Aorta (tissue), 5 donors: ENCODE measurements around the gene ZKSCAN8. TPM values are rescaled to one million over a fixed set of nuclear protein-coding genes. Genes with fewer than 3 reads are reported as not detected.
A peak's percentile ranks its signal among the peaks of the same experiment; 100 is the strongest.

Experiments
- ATAC-seq: fragments of 200-7000 bp; cut with Tn5 transposase; one replicate; pipeline ENCODE4 v1.9.1; 2022; ENCODE audit warnings: moderate library complexity; ENCODE audit not compliant: low FRiP score
- DNase-seq, 2 donors: peaks; one replicate each; pipeline ENCODE4 v3.0.0-alpha.2; 2020
- H3K27ac ChIP-seq, 2 donors: one replicate each; pipeline ENCODE4 v1.5.1; 2013; ENCODE audit warnings: low read length in 2 of 2, mild to moderate bottlenecking in 2 of 2, moderate library complexity in 2 of 2, control low read depth in 1 of 2, inconsistent platforms in 1 of 2, low read depth in 1 of 2
- H3K27me3 ChIP-seq, 2 donors: one replicate each; pipeline ENCODE4 v1.6.1; 2013; ENCODE audit warnings: control low read depth in 1 of 2, low read length in 1 of 2, mild to moderate bottlenecking in 1 of 2, moderate library complexity in 1 of 2; ENCODE audit not compliant: insufficient read depth in 2 of 2, control insufficient read depth in 1 of 2
- H3K36me3 ChIP-seq, 2 donors: one replicate each; pipeline ENCODE4 v1.6.1; 2013; ENCODE audit warnings: control low read depth in 1 of 2, low read length in 1 of 2, mild to moderate bottlenecking in 1 of 2; ENCODE audit not compliant: insufficient read depth in 2 of 2, control insufficient read depth in 1 of 2
- H3K4me1 ChIP-seq, 2 donors: one replicate each; pipeline ENCODE4 v1.6.1; 2013; ENCODE audit warnings: low read length in 2 of 2, control low read depth in 1 of 2, mild to moderate bottlenecking in 1 of 2, moderate library complexity in 1 of 2; ENCODE audit not compliant: insufficient read depth in 2 of 2, control insufficient read depth in 1 of 2
- H3K4me3 ChIP-seq, 2 donors: one replicate each; pipeline ENCODE4 v1.5.1; 2013; ENCODE audit warnings: low read length in 2 of 2, control low read depth in 1 of 2, mild to moderate bottlenecking in 1 of 2
- H3K9me3 ChIP-seq: one replicate; pipeline ENCODE4 v1.6.1; 2013; ENCODE audit warnings: mild to moderate bottlenecking, low read length; ENCODE audit not compliant: control insufficient read depth
- WGBS, 2 donors: extraction: QIAGEN DNeasy Blood & Tissue Kit; methylation state at CpG; one replicate each; pipeline ENCODE4 v1.1.7; 2013; 5-methylcytosine and 5-hydroxymethylcytosine counted together
- intact Hi-C, 2 donors: fragments of 100-400 bp; cut with DNase I; formaldehyde crosslinking; loops; one replicate each; pipeline versions ENCODE4 v1.14.2 to v1.15.0; 2022
- polyA plus RNA-seq, 2 donors: library from polyadenylated mRNA; stranded (reverse); fragments of 200-250 nt; gene quantifications; one replicate each; pipeline ENCODE4 v1.2.3, GENCODE V29; 2013
- total RNA-seq, 2 donors: library from RNA; stranded (reverse); fragmentation: NEBNext Ultra II Directional; extraction: Animal tissue kit (Norgen Biotek cat#: 25700); gene quantifications; one replicate each; pipeline ENCODE4 v1.2.1, GENCODE V29; 2021
- donor health status: healthy with polysubstance abuse.
- donor health status: Bipolar disorder and iron deficiency.
- donor health status: DM: no; HTN: no; CAD: no.
- donor health status: DM: no; HTN: no; CAD: no.
- donor health status: DM: yes; HTN: yes; CAD: no.

Gene ZKSCAN8
- total and polyA plus RNA-seq, 4 donors: 2.3 to 31.8 (median 16.6) TPM

GRCh38 chr6:28134716-28135115, 7.0 kb upstream of the ZKSCAN8 start:
- ATAC-seq (no peak), DNase-seq (no peak)
- 71 to 82% methylated on average over 1 of the region's 1 CpG for WGBS, 2 donors
- no peak overlapping the region for H3K4me3 ChIP-seq
- H3K27ac ChIP-seq: no peak overlapping the region
- H3K27me3 ChIP-seq: no peaks in the 10 kb centered on the region
- intact Hi-C loops: loop anchor here (2.0 to 10.0 kb wide), 3 partner anchors 120 to 223 kb away; partner anchors contain the start of genes NKAPL (in 1 of the 2) and ZKSCAN4 (in 1 of the 2)
- H3K4me1 ChIP-seq: no peaks in the 10 kb centered on the region
- no peaks in the 10 kb centered on the region for H3K9me3 ChIP-seq
- H3K36me3 ChIP-seq: no peaks in the 10 kb centered on the region

DNA sequence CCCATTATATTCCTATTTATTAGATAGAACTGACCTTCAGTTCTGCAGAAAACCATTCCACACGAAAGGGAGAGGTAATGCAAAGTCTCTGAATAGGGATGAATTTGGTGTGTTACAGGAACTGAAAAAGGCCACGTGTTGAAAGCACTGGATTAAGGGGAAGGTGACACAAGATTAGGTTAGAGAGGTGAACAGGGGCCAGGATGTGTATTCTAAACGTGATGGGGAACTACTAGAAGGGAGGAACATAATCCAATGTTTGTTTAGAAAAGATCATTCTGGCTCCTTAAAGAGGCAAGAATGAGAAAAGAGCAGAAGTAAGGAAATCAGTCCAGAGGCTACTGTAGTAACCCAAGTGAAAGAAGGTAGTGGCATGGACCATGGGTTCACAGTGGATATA, 6.3 kb upstream of the ZKSCAN8 start:
- Histone ChIP-seq H3K27me3 (no peaks in the 10 kb centered on the region), H3K9me3 (no peaks in the 10 kb centered on the region), H3K36me3 (no peaks in the 10 kb centered on the region), H3K27ac (no peak overlapping the region), H3K4me3 (no peak overlapping the region), H3K4me1 (no peaks in the 10 kb centered on the region)
- intact Hi-C loops: loop anchor here (2.0 to 10.0 kb wide), 3 partner anchors 119 to 222 kb away; partner anchors contain the start of genes NKAPL (in 1 of the 2) and ZKSCAN4 (in 1 of the 2)
- 12 to 15% methylated on average over 3 of the region's 3 CpGs for WGBS, 2 donors
- no peak for DNase-seq
- no peak for ATAC-seq

DNA sequence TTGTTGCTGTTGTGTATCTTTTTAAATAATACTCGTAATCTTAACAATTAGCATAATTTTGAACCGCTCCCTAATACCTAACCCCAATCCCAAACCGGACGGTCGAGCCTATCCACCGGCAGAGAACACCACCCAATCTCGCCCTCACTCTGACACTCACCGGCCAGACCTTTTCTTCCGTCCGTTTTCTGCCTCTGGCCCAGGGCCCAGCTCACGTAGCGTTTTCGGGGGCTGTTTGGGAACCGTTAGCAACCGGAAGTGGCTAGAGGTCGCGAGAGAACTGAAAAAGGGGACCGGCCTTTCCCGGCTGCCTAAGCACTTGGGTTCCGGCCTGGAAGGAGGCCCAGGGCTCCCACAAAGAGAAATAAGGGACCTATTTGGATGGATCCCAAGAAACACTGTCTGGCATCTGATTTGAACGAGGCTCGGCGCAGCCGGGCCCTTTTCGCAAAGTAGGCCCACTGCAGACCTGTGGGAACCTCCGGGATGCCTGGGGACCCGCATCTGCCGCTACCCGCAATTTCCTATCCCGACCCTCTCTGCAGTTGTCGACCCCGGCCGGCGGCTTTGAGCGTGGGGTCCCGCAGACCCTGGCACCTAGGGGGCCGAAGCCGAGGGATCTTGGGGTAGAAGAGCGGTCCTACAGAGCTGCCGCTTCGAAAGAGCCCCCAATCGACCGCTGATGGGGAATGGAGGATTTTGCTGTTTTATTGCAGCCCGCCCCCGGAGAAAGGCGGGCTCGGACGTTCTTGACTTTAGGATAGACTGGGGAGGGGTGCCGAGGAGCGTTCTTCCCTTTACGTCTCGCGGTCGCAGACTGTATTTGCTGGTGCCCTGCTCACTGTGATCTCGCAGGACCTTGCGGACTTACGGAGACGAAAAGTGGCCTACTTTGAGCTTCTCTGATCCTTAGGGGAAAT, 4.8 kb upstream of the ZKSCAN8 start:
- DNase-seq: peak; percentile 94 to 96
- H3K36me3 ChIP-seq: no peaks in the 10 kb centered on the region
- intact Hi-C loops: loop anchor here in 1 of 2 donors (5.0 to 10.0 kb wide), 2 partner anchors 118 to 220 kb away; partner anchors contain the start of genes NKAPL and ZKSCAN4
- no peaks in the 10 kb centered on the region for H3K4me1 ChIP-seq
- peak overlapping the region; percentile 91 to 99 for H3K27ac ChIP-seq
- H3K27me3 ChIP-seq: no peaks in the 10 kb centered on the region
- H3K9me3 ChIP-seq: no peaks in the 10 kb centered on the region
- 0% methylated on average over 58 of the region's 58 CpGs for WGBS, 2 donors
- peak; percentile 94 for ATAC-seq
- peak overlapping the region; percentile 88 to 91 for H3K4me3 ChIP-seq

GRCh38 chr6:28137505-28137981, 4.1 kb upstream of the ZKSCAN8 start:
- no peak for DNase-seq
- no peaks in the 10 kb centered on the region for H3K4me1 ChIP-seq
- ATAC-seq: no peak
- intact Hi-C loops: loop anchor here in 1 of 2 donors (5.0 to 10.0 kb wide), 2 partner anchors 117 to 220 kb away; partner anchors contain the start of genes NKAPL and ZKSCAN4
- H3K36me3 ChIP-seq: no peaks in the 10 kb centered on the region
- H3K27me3 ChIP-seq: no peaks in the 10 kb centered on the region
- WGBS, 2 donors: 0 to 2% methylated on average over 6 of the region's 6 CpGs
- H3K9me3 ChIP-seq: no peaks in the 10 kb centered on the region
- H3K27ac ChIP-seq: peak overlapping the region; percentile 44 to 91
- H3K4me3 ChIP-seq: peak overlapping the region; percentile 88 to 91

DNA sequence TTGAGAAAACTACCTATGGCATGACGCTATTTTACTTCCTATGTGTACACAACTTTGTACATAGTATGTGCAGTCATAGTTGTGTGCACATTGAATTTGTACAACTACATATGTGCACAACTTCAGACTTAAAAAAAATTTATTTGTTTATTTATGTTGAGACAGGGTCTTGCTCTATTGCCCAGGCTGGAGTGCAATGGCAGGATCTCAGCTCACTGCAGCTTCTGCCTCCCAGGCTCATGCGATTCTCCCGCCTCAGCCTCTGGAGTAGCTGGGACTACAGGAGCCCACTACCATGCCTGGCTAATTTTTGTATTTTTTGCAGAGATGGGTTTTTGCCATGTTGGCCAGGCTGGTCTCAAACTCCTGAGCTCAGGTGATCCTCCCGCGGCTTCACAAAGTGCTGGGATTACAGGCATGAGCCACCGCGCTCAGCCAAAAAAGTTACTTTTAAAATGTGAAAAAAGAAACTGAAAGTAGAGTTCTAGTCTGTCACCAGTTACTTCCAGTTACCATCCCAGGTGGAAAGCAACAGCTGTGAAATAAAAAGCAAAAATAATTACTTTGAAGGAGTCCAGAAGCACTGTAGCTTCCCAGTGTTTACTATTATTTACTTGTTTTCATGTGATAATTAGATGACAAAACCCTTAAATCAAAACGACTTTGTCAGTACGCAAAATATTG, 1.7 kb upstream of the ZKSCAN8 start:
- Histone ChIP-seq H3K4me1 (no peaks in the 10 kb centered on the region), H3K9me3 (no peaks in the 10 kb centered on the region), H3K4me3 (no peak overlapping the region), H3K36me3 (no peaks in the 10 kb centered on the region), H3K27ac (no peak overlapping the region), H3K27me3 (no peaks in the 10 kb centered on the region)
- ATAC-seq: no peak
- intact Hi-C loops: loop anchor here (5.0 to 10.0 kb wide), 4 partner anchors 72 to 217 kb away; partner anchors contain the start of genes NKAPL (in 2 of the 2) and ZKSCAN4 (in 2 of the 2)
- 60 to 61% methylated on average over 9 of the region's 9 CpGs for WGBS, 2 donors
- no peak for DNase-seq

- ATAC-seq (no peak), DNase-seq (no peak)
- Histone ChIP-seq H3K9me3 (no peaks in the 10 kb centered on the region), H3K4me3 (no peak overlapping the region), H3K27ac (no peak overlapping the region), H3K36me3 (peaks cover 0 to under 1% of the 10 kb centered on the region in 2 donors), H3K27me3 (no peaks in the 10 kb centered on the region), H3K4me1 (no peaks in the 10 kb centered on the region)
- intact Hi-C loops: loop anchor here (5.0 to 10.0 kb wide), 3 partner anchors 72 to 114 kb away; partner anchors contain the start of genes NKAPL (in 1 of the 2) and ZKSCAN4 (in 1 of the 2)
- 61 to 66% methylated on average over 5 of the region's 5 CpGs for WGBS, 2 donors
Observed at GRCh38 chr6:28140616-28141015, 1.1 kb upstream of the ZKSCAN8 start.

DNA sequence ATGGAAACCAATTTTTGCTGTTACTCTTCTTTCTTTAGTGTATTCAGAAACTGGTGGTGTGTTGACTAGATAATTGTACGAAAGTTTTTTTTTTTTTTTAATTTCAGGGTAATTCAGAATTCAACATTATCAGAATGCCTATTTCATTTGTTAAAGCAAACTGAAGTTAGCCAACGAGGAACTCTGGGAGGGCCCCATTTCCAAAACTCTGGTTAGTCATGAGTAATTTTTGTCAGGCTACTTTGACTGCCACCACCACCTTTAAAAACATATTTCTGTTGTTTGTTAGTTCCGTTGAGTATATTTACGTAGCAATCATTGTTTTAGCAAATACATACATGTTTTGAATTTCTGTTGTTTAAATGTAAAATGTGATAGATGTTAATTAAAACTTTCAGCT, 763 bp downstream of the ZKSCAN8 start:
- Histone ChIP-seq H3K4me3 (peak overlapping the region; percentile 71 to 88), H3K27me3 (no peaks in the 10 kb centered on the region), H3K27ac (no peak overlapping the region), H3K36me3 (peaks cover 0 to 2% of the 10 kb centered on the region in 2 donors), H3K4me1 (no peaks in the 10 kb centered on the region), H3K9me3 (no peaks in the 10 kb centered on the region)
- ATAC-seq (no peak), DNase-seq (no peak)
- WGBS, 2 donors: 6 to 7% methylated on average over 4 of the region's 4 CpGs
- intact Hi-C loops: loop anchor here (5.0 to 10.0 kb wide), 3 partner anchors 70 to 112 kb away; partner anchors contain the start of genes NKAPL (in 1 of the 2) and ZKSCAN4 (in 1 of the 2)

- H3K27me3 ChIP-seq: no peaks in the 10 kb centered on the region
- DNase-seq (no peak), ATAC-seq (no peak)
- no peaks in the 10 kb centered on the region for H3K4me1 ChIP-seq
- H3K36me3 ChIP-seq: peaks cover 8 to 13% of the 10 kb centered on the region in 2 donors
- H3K27ac ChIP-seq: no peak overlapping the region
- no peak overlapping the region for H3K4me3 ChIP-seq
- H3K9me3 ChIP-seq: no peaks in the 10 kb centered on the region
- intact Hi-C loops: loop anchor here (10.0 kb wide), 2 partner anchors 70 to 110 kb away; partner anchors contain the start of genes NKAPL (in 1 of the 2) and ZKSCAN4 (in 1 of the 2)
- WGBS, 2 donors: 98 to 100% methylated on average over 1 of the region's 1 CpG
Observed at GRCh38 chr6:28145231-28145630, 3.5 kb downstream of the ZKSCAN8 start.
